Smooth muscle cell (in vitro differentiated cells): Measurements from ENCODE around the gene MFSD2B. TPM values are rescaled to one million over a fixed set of nuclear protein-coding genes. Genes with fewer than 3 reads are reported as not detected.

ENCODE experiments used
- DNase-seq: peaks from one replicate; lab custom pipeline; 2025; ENCODE audit not compliant: unreplicated experiment; lab: John Stamatoyannopoulos, UW
- H2AFZ ChIP-seq: fragments of 200-600 bp; sonication (generic); 2 replicates; pipeline ENCODE4 v1.6.0; 2016; ENCODE audit warnings: antibody characterized with exemption, low read depth, mild to moderate bottlenecking
- H3F3A ChIP-seq: fragments of 200-600 bp; sonication (generic); 2 replicates; pipeline ENCODE4 v1.6.0; 2017; ENCODE audit warnings: antibody characterized with exemption, low read depth
- H3K27ac ChIP-seq: fragments of 200-600 bp; sonication (generic); 2 replicates; pipeline ENCODE4 v1.5.1; 2016; ENCODE audit warnings: low read depth, mild to moderate bottlenecking
- H3K27me3 ChIP-seq: fragments of 200-600 bp; sonication (generic); 2 replicates; pipeline ENCODE4 v1.6.1; 2016; ENCODE audit warnings: low read depth, mild to moderate bottlenecking
- H3K36me3 ChIP-seq: fragments of 200-600 bp; sonication (generic); 2 replicates; pipeline ENCODE4 v1.5.1; 2016; ENCODE audit warnings: low read depth
- H3K4me1 ChIP-seq: fragments of 200-600 bp; sonication (generic); 2 replicates; pipeline ENCODE4 v1.5.1; 2016; ENCODE audit warnings: low read depth
- H3K4me2 ChIP-seq: fragments of 200-600 bp; sonication (generic); 2 replicates; pipeline ENCODE4 v1.6.0; 2016; ENCODE audit warnings: mild to moderate bottlenecking
- H3K4me3 ChIP-seq: fragments of 200-600 bp; sonication (generic); 2 replicates; pipeline ENCODE4 v1.5.1; 2016; ENCODE audit warnings: mild to moderate bottlenecking
- H3K79me2 ChIP-seq: fragments of 200-600 bp; sonication (generic); 2 replicates; pipeline ENCODE4 v1.6.0; 2016; ENCODE audit warnings: low read depth, mild to moderate bottlenecking
- H3K9ac ChIP-seq: fragments of 200-600 bp; sonication (generic); 2 replicates; pipeline ENCODE4 v1.6.0; 2016; ENCODE audit warnings: low read depth
- H3K9me3 ChIP-seq: fragments of 200-600 bp; sonication (generic); replicated peaks from 2 replicates; pipeline ENCODE4 v1.5.1; 2016; ENCODE audit warnings: low read depth
- H4K20me1 ChIP-seq: fragments of 200-600 bp; sonication (generic); 2 replicates; pipeline ENCODE4 v1.6.0; 2016; ENCODE audit warnings: low read depth
- CTCF ChIP-seq: fragments of 200-600 bp; sonication (generic); IDR thresholded peaks from 2 replicates; pipeline ENCODE4 v1.5.1; 2017; ENCODE audit warnings: borderline replicate concordance, mild to moderate bottlenecking, antibody characterized with exemption; ENCODE audit not compliant: insufficient read depth, poor library complexity, severe bottlenecking
- WGBS: methylation state at CpG from one replicate; pipeline ENCODE4 v1.1.7; 2016; ENCODE audit warnings: low lambda C conversion rate; 5-methylcytosine and 5-hydroxymethylcytosine counted together
- polyA plus RNA-seq: library from polyadenylated mRNA; unstranded; fragments of >200 nt; fragmentation: Nextera tagmentation; extraction: Ambion mirVana; gene quantifications from 2 replicates; pipeline ENCODE4 v1.2.1, GENCODE V29; 2016
- total RNA-seq: library from RNA; depleted of rRNA; stranded (reverse); fragments of >200 nt; gene quantifications from 2 replicates; pipeline ENCODE4 v1.2.3, GENCODE V29; 2014

Gene MFSD2B
- total and polyA plus RNA-seq, 2 experiments from 2014 or later = 0.54 TPM; not detected in 1

GRCh38 chr2:24015562-24016375 is 5.9 kb downstream of the MFSD2B start:
- DNase-seq = no peak
- no peak for TF ChIP-seq CTCF
- H3K9me3 ChIP-seq = no peaks in the 10 kb centered on the region
- H3K4me1 ChIP-seq = no peaks in the 10 kb centered on the region
- H3K27me3 ChIP-seq = peaks cover 11% of the 10 kb centered on the region
- WGBS = 64% methylated on average over 11 of the region's 11 CpGs
- H3K4me3 ChIP-seq = no peak overlapping the region
- H4K20me1 ChIP-seq = no peaks in the 10 kb centered on the region
- no peak overlapping the region for H2AFZ ChIP-seq
- no peaks in the 10 kb centered on the region for H3K79me2 ChIP-seq
- no peak overlapping the region for H3K9ac ChIP-seq
- peak overlapping the region; percentile 7 for H3K27ac ChIP-seq
- no peaks in the 10 kb centered on the region for H3K36me3 ChIP-seq
- no peaks in the 10 kb centered on the region for H3F3A ChIP-seq
- no peak overlapping the region for H3K4me2 ChIP-seq

- no peak for DNase-seq
- Histone ChIP-seq H3K79me2 (no peaks in the 10 kb centered on the region), H3K36me3 (no peaks in the 10 kb centered on the region), H3K4me2 (no peak overlapping the region), H2AFZ (no peak overlapping the region), H3K9ac (no peak overlapping the region), H3K27me3 (peaks cover 5% of the 10 kb centered on the region), H3K9me3 (no peaks in the 10 kb centered on the region), H4K20me1 (no peaks in the 10 kb centered on the region), H3K4me3 (no peak overlapping the region), H3F3A (no peaks in the 10 kb centered on the region), H3K27ac (no peak overlapping the region), H3K4me1 (no peaks in the 10 kb centered on the region)
- 91% methylated on average over 9 of the region's 9 CpGs for WGBS
- no peak for TF ChIP-seq CTCF
Observed at GRCh38 chr2:24016376-24016761, 6.5 kb downstream of the MFSD2B start.

GRCh38 chr2:24016853-24017703 is 7.2 kb downstream of the MFSD2B start:
- Histone ChIP-seq H3K4me2 (no peak overlapping the region), H3K27me3 (no peaks in the 10 kb centered on the region), H3F3A (no peaks in the 10 kb centered on the region), H4K20me1 (no peaks in the 10 kb centered on the region), H3K27ac (no peak overlapping the region), H3K79me2 (no peaks in the 10 kb centered on the region), H3K36me3 (no peaks in the 10 kb centered on the region), H3K4me1 (no peaks in the 10 kb centered on the region), H3K9ac (no peak overlapping the region), H2AFZ (no peak overlapping the region), H3K9me3 (no peaks in the 10 kb centered on the region), H3K4me3 (no peak overlapping the region)
- TF ChIP-seq CTCF = no peak
- DNase-seq = no peak
- WGBS = 96% methylated on average over 35 of the region's 35 CpGs
